Hepatocyte (in vitro differentiated cells): ENCODE measurements around the gene RAB29. TPM values are rescaled to one million over a fixed set of nuclear protein-coding genes. Genes with fewer than 3 reads are reported as not detected.

Experiments used
- DNase-seq: peaks from one replicate; pipeline ENCODE4 v3.0.0-alpha.2; 2016; ENCODE audit warnings: low spot score
- H2AFZ ChIP-seq: fragments of 200-600 bp; sonication (generic); 2 replicates; pipeline ENCODE4 v1.6.0; 2016; ENCODE audit warnings: antibody characterized with exemption, mild to moderate bottlenecking
- H3K27ac ChIP-seq: fragments of 200-600 bp; sonication (generic); 2 replicates; pipeline ENCODE4 v1.5.1; 2016; ENCODE audit warnings: mild to moderate bottlenecking
- H3K27me3 ChIP-seq: fragments of 200-600 bp; sonication (generic); 2 replicates; pipeline ENCODE4 v1.6.1; 2016
- H3K36me3 ChIP-seq: fragments of 200-600 bp; sonication (generic); replicated peaks from 2 replicates; pipeline ENCODE4 v1.5.1; 2016; ENCODE audit warnings: low read depth; ENCODE audit not compliant: insufficient read depth
- H3K4me1 ChIP-seq: fragments of 200-600 bp; sonication (generic); 2 replicates; pipeline ENCODE4 v1.5.1; 2016; ENCODE audit warnings: mild to moderate bottlenecking, moderate library complexity; ENCODE audit not compliant: insufficient read depth
- H3K4me2 ChIP-seq: fragments of 200-600 bp; sonication (generic); 2 replicates; pipeline ENCODE4 v1.6.0; 2016
- H3K4me3 ChIP-seq: fragments of 200-600 bp; sonication (generic); 2 replicates; pipeline ENCODE4 v1.5.1; 2016; ENCODE audit warnings: mild to moderate bottlenecking
- H3K79me2 ChIP-seq: fragments of 200-600 bp; sonication (generic); 2 replicates; pipeline ENCODE4 v1.6.0; 2017; ENCODE audit warnings: mild to moderate bottlenecking
- H3K9me2 ChIP-seq: fragments of 200-600 bp; sonication (generic); replicated peaks from 2 replicates; pipeline ENCODE4 v1.6.0; 2017; ENCODE audit warnings: mild to moderate bottlenecking; ENCODE audit not compliant: insufficient read depth
- H3K9me3 ChIP-seq: fragments of 200-600 bp; sonication (generic); 2 replicates; pipeline ENCODE4 v1.5.1; 2016; ENCODE audit warnings: low read depth, mild to moderate bottlenecking
- H4K20me1 ChIP-seq: fragments of 200-600 bp; sonication (generic); 2 replicates; pipeline ENCODE4 v1.6.0; 2016; ENCODE audit warnings: mild to moderate bottlenecking; ENCODE audit not compliant: insufficient read depth, poor library complexity, severe bottlenecking
- EZH2 ChIP-seq: fragments of 200-600 bp; sonication (generic); IDR thresholded peaks from 2 replicates; pipeline ENCODE4 v1.6.1; 2016; ENCODE audit warnings: antibody characterized with exemption, mild to moderate bottlenecking, borderline replicate concordance
- EZH2phosphoT487 ChIP-seq: fragments of 200-600 bp; sonication (generic); IDR thresholded peaks from one replicate; pipeline ENCODE4 v1.6.1; 2018; ENCODE audit warnings: antibody characterized with exemption, mild to moderate bottlenecking, low read depth, moderate library complexity; ENCODE audit not compliant: unreplicated experiment, severe bottlenecking
- WGBS: methylation state at CpG from one replicate; pipeline ENCODE4 v1.1.6; 2016; ENCODE audit warnings: low lambda C conversion rate; ENCODE audit errors: missing lambda C conversion rate; 5-methylcytosine and 5-hydroxymethylcytosine counted together
- polyA plus RNA-seq: library from polyadenylated mRNA; unstranded; fragments of >200 nt; fragmentation: Nextera tagmentation; extraction: Ambion mirVana; gene quantifications from 2 replicates; pipeline ENCODE4 v1.2.1, GENCODE V29; 2016
- total RNA-seq: library from RNA; depleted of rRNA; stranded (reverse); fragments of >200 nt; gene quantifications from 2 replicates; pipeline ENCODE4 v1.2.3, GENCODE V29; 2014
- TF ChIP-seq, protein P1 (sequence below): fragments of 200-600 bp; sonication (generic); IDR thresholded peaks from 2 replicates; pipeline ENCODE4 v1.5.1; 2016; ENCODE audit warnings: antibody characterized with exemption, mild to moderate bottlenecking; ENCODE audit not compliant: poor library complexity

The RAB29 gene
- total and polyA plus RNA-seq, 2 experiments from 2014 or later, result 33.3 to 47.5 TPM

DNA sequence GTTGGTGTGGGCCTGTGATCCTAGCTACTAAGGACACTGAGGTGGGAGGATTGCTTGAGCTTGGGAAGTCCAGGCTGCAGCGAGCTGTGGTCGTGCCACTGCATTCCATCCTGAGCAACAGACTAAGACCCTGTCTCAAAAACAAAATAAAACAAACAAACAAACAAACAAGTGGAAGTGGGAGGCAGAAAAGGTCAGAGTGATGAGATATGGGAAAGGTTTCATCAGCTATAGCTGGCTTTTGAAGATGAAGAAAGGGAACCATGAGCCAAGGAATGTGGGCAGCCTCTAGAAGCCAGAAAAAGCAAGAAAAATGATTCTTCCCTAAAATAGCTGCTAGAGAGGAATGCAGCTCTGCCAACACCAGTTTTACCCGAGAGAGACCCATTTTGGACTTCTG lies 14.7 kb downstream of the RAB29 start:
- no peak overlapping the region for H2AFZ ChIP-seq
- H3K36me3 ChIP-seq, result no peaks in the 10 kb centered on the region

GRCh38 chr1:205756552-205756951 lies 18.7 kb downstream of the RAB29 start:
- no peaks in the 10 kb centered on the region for H3K9me3 ChIP-seq
- no peak overlapping the region for H3K27ac ChIP-seq
- no peak for TF ChIP-seq EZH2
- H3K36me3 ChIP-seq, result no peaks in the 10 kb centered on the region
- H3K4me2 ChIP-seq, result no peak overlapping the region
- H4K20me1 ChIP-seq, result no peaks in the 10 kb centered on the region
- no peaks in the 10 kb centered on the region for H3K4me1 ChIP-seq
- no peaks in the 10 kb centered on the region for H3K9me2 ChIP-seq
- H3K27me3 ChIP-seq, result no peaks in the 10 kb centered on the region
- WGBS, result 100% methylated on average over 3 of the region's 3 CpGs
- H3K79me2 ChIP-seq, result no peaks in the 10 kb centered on the region
- H2AFZ ChIP-seq, result no peak overlapping the region
- no peak for DNase-seq
- no peak overlapping the region for H3K4me3 ChIP-seq

More for the DNA sequence above, 14.7 kb downstream of the RAB29 start:
- Histone ChIP-seq H3K4me1 (no peaks in the 10 kb centered on the region), H3K27me3 (no peaks in the 10 kb centered on the region), H3K9me3 (no peaks in the 10 kb centered on the region), H4K20me1 (no peaks in the 10 kb centered on the region), H3K27ac (no peak overlapping the region), H3K9me2 (no peaks in the 10 kb centered on the region), H3K4me2 (no peak overlapping the region), H3K4me3 (no peak overlapping the region), H3K79me2 (no peaks in the 10 kb centered on the region)
- 81% methylated on average over 3 of the region's 3 CpGs for WGBS
- no peak for DNase-seq
- TF ChIP-seq EZH2phosphoT487 (no peak), EZH2 (no peak)
- TF ChIP-seq, protein P1, sequence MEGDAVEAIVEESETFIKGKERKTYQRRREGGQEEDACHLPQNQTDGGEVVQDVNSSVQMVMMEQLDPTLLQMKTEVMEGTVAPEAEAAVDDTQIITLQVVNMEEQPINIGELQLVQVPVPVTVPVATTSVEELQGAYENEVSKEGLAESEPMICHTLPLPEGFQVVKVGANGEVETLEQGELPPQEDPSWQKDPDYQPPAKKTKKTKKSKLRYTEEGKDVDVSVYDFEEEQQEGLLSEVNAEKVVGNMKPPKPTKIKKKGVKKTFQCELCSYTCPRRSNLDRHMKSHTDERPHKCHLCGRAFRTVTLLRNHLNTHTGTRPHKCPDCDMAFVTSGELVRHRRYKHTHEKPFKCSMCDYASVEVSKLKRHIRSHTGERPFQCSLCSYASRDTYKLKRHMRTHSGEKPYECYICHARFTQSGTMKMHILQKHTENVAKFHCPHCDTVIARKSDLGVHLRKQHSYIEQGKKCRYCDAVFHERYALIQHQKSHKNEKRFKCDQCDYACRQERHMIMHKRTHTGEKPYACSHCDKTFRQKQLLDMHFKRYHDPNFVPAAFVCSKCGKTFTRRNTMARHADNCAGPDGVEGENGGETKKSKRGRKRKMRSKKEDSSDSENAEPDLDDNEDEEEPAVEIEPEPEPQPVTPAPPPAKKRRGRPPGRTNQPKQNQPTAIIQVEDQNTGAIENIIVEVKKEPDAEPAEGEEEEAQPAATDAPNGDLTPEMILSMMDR, result no peak

- Histone ChIP-seq H4K20me1 (no peaks in the 10 kb centered on the region), H3K4me2 (no peak overlapping the region)
These were observed 20.4 kb downstream of the RAB29 start for GRCh38 chr1:205754857-205755256.

GRCh38 chr1:205751036-205751651 lies 24.1 kb downstream of the RAB29 start:
- H3K4me1 ChIP-seq, result peaks cover 17% of the 10 kb centered on the region
- H3K27me3 ChIP-seq, result no peaks in the 10 kb centered on the region
- DNase-seq, result no peak
- no peak overlapping the region for H3K27ac ChIP-seq
- WGBS, result 94% methylated on average over 13 of the region's 13 CpGs
- H3K4me3 ChIP-seq, result no peak overlapping the region
- no peaks in the 10 kb centered on the region for H3K36me3 ChIP-seq
- H4K20me1 ChIP-seq, result peaks cover 30% of the 10 kb centered on the region
- no peaks in the 10 kb centered on the region for H3K9me2 ChIP-seq
- no peaks in the 10 kb centered on the region for H3K9me3 ChIP-seq
- TF ChIP-seq, protein P1, result no peak
- TF ChIP-seq EZH2 (no peak), EZH2phosphoT487 (no peak)
- H3K79me2 ChIP-seq, result peaks cover 29% of the 10 kb centered on the region
- peak overlapping the region; percentile 72 for H3K4me2 ChIP-seq
- H2AFZ ChIP-seq, result peak overlapping the region; percentile 76

More at GRCh38 chr1:205754857-205755256, 20.4 kb downstream of the RAB29 start:
- no peak for DNase-seq
- H3K27ac ChIP-seq, result no peak overlapping the region
- H3K4me1 ChIP-seq, result no peaks in the 10 kb centered on the region
- H3K9me2 ChIP-seq, result no peaks in the 10 kb centered on the region
- TF ChIP-seq, protein P1, result no peak
- no peak for TF ChIP-seq EZH2
- TF ChIP-seq EZH2phosphoT487, result no peak
- H3K9me3 ChIP-seq, result no peaks in the 10 kb centered on the region
- H3K27me3 ChIP-seq, result no peaks in the 10 kb centered on the region
- 78% methylated on average over 5 of the region's 5 CpGs for WGBS
- no peak overlapping the region for H2AFZ ChIP-seq
- H3K4me3 ChIP-seq, result no peak overlapping the region
- H3K79me2 ChIP-seq, result no peaks in the 10 kb centered on the region
- H3K36me3 ChIP-seq, result no peaks in the 10 kb centered on the region
